ENCODE data around the gene BCAN.
"Not testable (repeated sequence)": the region's sequence is repeated elsewhere in the genome, so short reads cannot be mapped to it uniquely, and the experiment has no call there.

BCAN gene

GRCh38 chr1:156616463-156616862, 25.5 kb upstream of the BCAN start:
- DNase-seq: no peak

GRCh38 chr1:156618853-156619581, 22.9 kb upstream of the BCAN start, which contains the start of gene HAPLN2:
Gene HAPLN2 (plus strand): TSS chr1:156619415. CDS start chr1:156623491, 4,076 bp downstream.
- peak; percentile 15 for DNase-seq

- DNase-seq: no peak
Observed at GRCh38 chr1:156619582-156619955, 22.3 kb upstream of the BCAN start.

GRCh38 chr1:156622581-156623297, 19.2 kb upstream of the BCAN start:
- DNase-seq: no peak

- peak; percentile 39 for DNase-seq
Observed at GRCh38 chr1:156623946-156624813, 17.7 kb upstream of the BCAN start.

GRCh38 chr1:156624814-156625435, 17.0 kb upstream of the BCAN start:
- DNase-seq: no peak

GRCh38 chr1:156625436-156626078, 16.4 kb upstream of the BCAN start:
- peak; percentile 56 for DNase-seq

- no peak for DNase-seq
Observed at GRCh38 chr1:156626079-156626438, 15.9 kb upstream of the BCAN start.

- DNase-seq: peak; percentile 52
Observed at GRCh38 chr1:156627313-156627880, 14.5 kb upstream of the BCAN start.

GRCh38 chr1:156629823-156630449, 12.0 kb upstream of the BCAN start:
- no peak for DNase-seq

- DNase-seq: not testable (repeated sequence)
Observed at GRCh38 chr1:156631152-156631551, 10.8 kb upstream of the BCAN start.

GRCh38 chr1:156632355-156632754, 9.6 kb upstream of the BCAN start:
- DNase-seq: no peak

GRCh38 chr1:156638189-156638985, 3.5 kb upstream of the BCAN start:
- no peak for DNase-seq

GRCh38 chr1:156639601-156640101, 2.3 kb upstream of the BCAN start:
- DNase-seq: no peak

GRCh38 chr1:156640842-156641706, 843 bp upstream of the BCAN start:
- DNase-seq: no peak

GRCh38 chr1:156642265-156643048, 540 bp downstream of the BCAN start:
- DNase-seq: no peak

- DNase-seq: no peak
Observed at GRCh38 chr1:156643049-156643777, 1.3 kb downstream of the BCAN start.

- DNase-seq: peak; percentile 22
Observed at GRCh38 chr1:156643778-156644092, 1.8 kb downstream of the BCAN start.

All from CD4-positive, alpha-beta T cell treated with Interleukin-21 for 1 hour (primary cell).